K562 (cell line): ENCODE results near the gene CTNNBL1. TPM values are rescaled to one million over a fixed set of nuclear protein-coding genes. Genes with fewer than 3 reads are reported as not detected.

ENCODE experiments used
- ARID1B ChIP-seq: fragments of 450-650 bp; IDR thresholded peaks from 2 replicates; pipeline ENCODE4 v1.6.1; 2016; ENCODE audit warnings: antibody characterized with exemption, mild to moderate bottlenecking, inconsistent platforms
- DIDO1 ChIP-seq: fragments of 450-650 bp; IDR thresholded peaks from 2 replicates; pipeline ENCODE4 v1.6.1; 2016; ENCODE audit warnings: low read depth, missing biosample characterization, missing genetic modification characterization
- ELF1 ChIP-seq: fragments of 200-800 bp; sonication (Bioruptor generic); IDR thresholded peaks from 2 replicates; pipeline ENCODE4 v1.6.1; 2016; ENCODE audit warnings: missing genetic modification characterization, missing compliant biosample characterization
- ERF ChIP-seq: fragments of 450-650 bp; formaldehyde crosslinking; IDR thresholded peaks from 2 replicates; pipeline ENCODE4 v1.4.0; 2020; ENCODE audit warnings: mild to moderate bottlenecking, mixed read lengths
- GMEB1 ChIP-seq: fragments of 250-450 bp; sonication (Bioruptor Pico); IDR thresholded peaks from 2 replicates; pipeline ENCODE4 v1.4.0; 2020; ENCODE audit warnings: mild to moderate bottlenecking
- HMGXB4 ChIP-seq: sonication (generic); formaldehyde crosslinking; IDR thresholded peaks from 2 replicates; pipeline ENCODE4 v1.8.1; 2023; ENCODE audit warnings: mild to moderate bottlenecking, missing genetic modification reagents
- KAT2B ChIP-seq: IDR thresholded peaks from one replicate; pipeline ENCODE4 v1.6.1; 2012; ENCODE audit warnings: low read depth, mild to moderate bottlenecking, control low read depth, inconsistent platforms, low read length, moderate library complexity
- NCOA6 ChIP-seq: fragments of 450-650 bp; IDR thresholded peaks from 2 replicates; pipeline ENCODE4 v1.6.1; 2017; ENCODE audit warnings: mild to moderate bottlenecking
- NRF1 ChIP-seq, 2 experiments: fragments of 450-650 bp; IDR thresholded peaks in 1 of 2; conservative IDR thresholded peaks in 1 of 2; 2 replicates each; pipeline ENCODE4 v1.6.1; 2014; ENCODE audit warnings: mild to moderate bottlenecking in 2 of 2
- POLR2AphosphoS2 ChIP-seq: IDR thresholded peaks from 2 replicates; pipeline ENCODE4 v1.6.1; 2012; ENCODE audit warnings: low read length, improper control_type of control experiment
- POLR2G ChIP-seq: fragments of 200-400 bp; formaldehyde crosslinking; IDR thresholded peaks from 2 replicates; pipeline ENCODE4 v1.6.1; 2017; ENCODE audit warnings: low read depth, mild to moderate bottlenecking, antibody characterized with exemption, low read length, moderate library complexity
- SIRT6 ChIP-seq: IDR thresholded peaks from one replicate; pipeline ENCODE4 v1.6.1; 2012; ENCODE audit warnings: low read depth, mild to moderate bottlenecking, control low read depth, inconsistent platforms, low read length, moderate library complexity
- SLC30A9 ChIP-seq: fragments of 250-450 bp; sonication (Bioruptor Pico); IDR thresholded peaks from 2 replicates; pipeline ENCODE4 v1.8.0; 2022; ENCODE audit warnings: mild to moderate bottlenecking, moderate library complexity
- SP1 ChIP-seq: sonication (generic); formaldehyde crosslinking; IDR thresholded peaks from 2 replicates; pipeline ENCODE4 v1.8.1; 2022; ENCODE audit warnings: mild to moderate bottlenecking, missing genetic modification reagents
- TCF3 ChIP-seq: sonication (generic); formaldehyde crosslinking; IDR thresholded peaks from 2 replicates; pipeline ENCODE4 v1.4.0; 2020; ENCODE audit warnings: mild to moderate bottlenecking, missing genetic modification reagents
- TGIF2 ChIP-seq: sonication (generic); formaldehyde crosslinking; IDR thresholded peaks from 2 replicates; pipeline ENCODE4 v1.8.1; 2022; ENCODE audit warnings: mild to moderate bottlenecking, missing genetic modification reagents, moderate library complexity
- ZC3H4 ChIP-seq: sonication (generic); formaldehyde crosslinking; IDR thresholded peaks from 2 replicates; pipeline ENCODE4 v1.9.0; 2021; ENCODE audit warnings: missing genetic modification reagents, borderline replicate concordance
- ZFP30 ChIP-seq: fragments of 250-450 bp; sonication (Bioruptor Pico); IDR thresholded peaks from 2 replicates; pipeline ENCODE4 v1.8.0; 2022; ENCODE audit warnings: moderate library complexity, mild to moderate bottlenecking, inconsistent platforms, borderline replicate concordance
- ZNF511 ChIP-seq: sonication (generic); formaldehyde crosslinking; IDR thresholded peaks from 2 replicates; pipeline ENCODE4 v1.8.0; 2022; ENCODE audit warnings: mild to moderate bottlenecking, missing genetic modification reagents
- ZNF696 ChIP-seq: fragments of 250-450 bp; sonication (Bioruptor Pico); conservative IDR thresholded peaks from 2 replicates; pipeline ENCODE4 v1.4.0; 2020; ENCODE audit warnings: mild to moderate bottlenecking, moderate library complexity
- ZNF766 ChIP-seq: fragments of 200-800 bp; sonication (Bioruptor generic); conservative IDR thresholded peaks from 2 replicates; pipeline ENCODE4 v1.6.1; 2016; ENCODE audit warnings: missing genetic modification characterization, missing compliant biosample characterization
- ZNF79 ChIP-seq: fragments of 250-450 bp; sonication (Bioruptor Pico); IDR thresholded peaks from 2 replicates; pipeline ENCODE4 v1.4.0; 2020; ENCODE audit warnings: low read depth, mild to moderate bottlenecking, moderate library complexity
- polyA plus RNA-seq, 8 experiments: library from polyadenylated mRNA; depleted of rRNA in 4 of 8; stranded (reverse) in 5 of 8; unstranded in 3 of 8; fragments of >200 nt; fragmentation: Nextera tagmentation in 2 of 8; fragmentation: Illumina TruSeq in 1 of 8; extraction: Ambion mirVana in 2 of 8; extraction: Trizol in 1 of 8; gene quantifications; 2 replicates each; pipeline versions ENCODE4 v1.2.1 to v1.2.3, GENCODE V29; 2011 to 2014; ENCODE audit warnings: inconsistent platforms in 1 of 8, missing spikeins in 1 of 8
- total RNA-seq, 7 experiments: library from RNA; depleted of rRNA in 6 of 7; stranded (reverse); fragments of >200 nt in 6 of 7; fragmentation: Illumina TruSeq in 2 of 7; extraction: Trizol in 2 of 7; gene quantifications; 2 replicates each; pipeline versions ENCODE4 v1.2.1 to v1.2.3, GENCODE V29; 2011 to 2021; ENCODE audit warnings: low replicate concordance in 1 of 7
- TF ChIP-seq, protein P1 (sequence below), 3 experiments: IDR thresholded peaks in 2 of 3; conservative IDR thresholded peaks in 1 of 3; 2 replicates each; pipeline ENCODE4 v1.5.1; 2011 to 2012; ENCODE audit warnings: low read length in 3 of 3, mild to moderate bottlenecking in 3 of 3, control low read depth in 2 of 3, improper control_type of control experiment in 1 of 3, inconsistent platforms in 1 of 3, low read depth in 1 of 3, mixed read lengths in 1 of 3, moderate library complexity in 1 of 3; ENCODE audit not compliant: insufficient read depth in 2 of 3

The CTNNBL1 gene
- total and polyA plus RNA-seq, 9 of the 15 experiments (the other 6 are each of a cell fraction or from before 2014, with no cell fraction given): 32.4 to 85.6 (median 43.6) TPM

GRCh38 chr20:37693635-37694626, at the start of gene CTNNBL1 (continued):
- TF ChIP-seq POLR2AphosphoS2 (no peak), ELF1 (tag) (peak; percentile 86), POLR2G (peak; percentile 81), GMEB1 (peak; percentile 63), NRF1 (conservative IDR thresholded peaks at IDR 0.05 in 1 of 2, IDR thresholded peaks at IDR 0.05 in 1 of 2) (peak; percentile 62 to 68), KAT2B (no peak), NCOA6 (no peak), SIRT6 (no peak), HMGXB4 (CRISPR knock-in tag) (no peak), DIDO1 (tag) (peak; percentile 46; the same call in 1 of the 2 replicates), ZFP30 (CRISPR knock-in tag) (no peak), ZNF696 (CRISPR knock-in tag) (no peak), SLC30A9 (no peak), ARID1B (no peak), ZNF766 (CRISPR knock-in tag) (peak; percentile 91), TGIF2 (no peak), ZNF511 (no peak), ERF (CRISPR knock-in tag) (no peak), SP1 (CRISPR knock-in tag) (no peak), ZC3H4 (CRISPR knock-in tag) (no peak), ZNF79 (CRISPR knock-in tag) (no peak), TCF3 (CRISPR knock-in tag) (no peak)
- TF ChIP-seq, protein P1, sequence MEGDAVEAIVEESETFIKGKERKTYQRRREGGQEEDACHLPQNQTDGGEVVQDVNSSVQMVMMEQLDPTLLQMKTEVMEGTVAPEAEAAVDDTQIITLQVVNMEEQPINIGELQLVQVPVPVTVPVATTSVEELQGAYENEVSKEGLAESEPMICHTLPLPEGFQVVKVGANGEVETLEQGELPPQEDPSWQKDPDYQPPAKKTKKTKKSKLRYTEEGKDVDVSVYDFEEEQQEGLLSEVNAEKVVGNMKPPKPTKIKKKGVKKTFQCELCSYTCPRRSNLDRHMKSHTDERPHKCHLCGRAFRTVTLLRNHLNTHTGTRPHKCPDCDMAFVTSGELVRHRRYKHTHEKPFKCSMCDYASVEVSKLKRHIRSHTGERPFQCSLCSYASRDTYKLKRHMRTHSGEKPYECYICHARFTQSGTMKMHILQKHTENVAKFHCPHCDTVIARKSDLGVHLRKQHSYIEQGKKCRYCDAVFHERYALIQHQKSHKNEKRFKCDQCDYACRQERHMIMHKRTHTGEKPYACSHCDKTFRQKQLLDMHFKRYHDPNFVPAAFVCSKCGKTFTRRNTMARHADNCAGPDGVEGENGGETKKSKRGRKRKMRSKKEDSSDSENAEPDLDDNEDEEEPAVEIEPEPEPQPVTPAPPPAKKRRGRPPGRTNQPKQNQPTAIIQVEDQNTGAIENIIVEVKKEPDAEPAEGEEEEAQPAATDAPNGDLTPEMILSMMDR (IDR thresholded peaks at IDR 0.05 in 2 of 3, conservative IDR thresholded peaks at IDR 0.05 in 1 of 3; ENCODE audit: insufficient read depth in 2 of 3, low read depth in 1 of 3, low read length in 3 of 3): no peak
